Keratinocyte (primary cell): ENCODE results near the gene C8G. TPM values are rescaled to one million over a fixed set of nuclear protein-coding genes. Genes with fewer than 3 reads are reported as not detected.

Source experiments
- DNase-seq: peaks from one replicate; pipeline ENCODE4 v3.0.0-alpha.2; 2011; ENCODE audit warnings: low read depth, missing footprints, low spot score
- FAIRE-seq: peaks from 2 replicates; lab custom pipeline; 2011; peaks lifted over from hg19 to GRCh38; lab: Jason Lieb, UNC
- H2AFZ ChIP-seq: 2 replicates; pipeline ENCODE4 v1.6.0; 2012; ENCODE audit warnings: low read length, control low read depth, inconsistent platforms; ENCODE audit not compliant: control insufficient read depth
- H3K27ac ChIP-seq: 2 replicates; pipeline ENCODE4 v1.5.1; 2011; ENCODE audit warnings: low read length; ENCODE audit not compliant: control insufficient read depth, insufficient read depth
- H3K27me3 ChIP-seq: 3 replicates; pipeline ENCODE4 v1.6.0; 2011; ENCODE audit warnings: low read length; ENCODE audit not compliant: control insufficient read depth, insufficient read depth; ENCODE audit errors: extremely low read depth
- H3K36me3 ChIP-seq, 2 experiments: 2 replicates in 1 of 2; 3 replicates in 1 of 2; pipeline ENCODE4 v1.5.1; 2011; ENCODE audit warnings: low read length in 2 of 2, mild to moderate bottlenecking in 1 of 2; ENCODE audit not compliant: control insufficient read depth in 2 of 2, insufficient read depth in 2 of 2; ENCODE audit errors: extremely low read depth in 1 of 2
- H3K4me1 ChIP-seq: 3 replicates; pipeline ENCODE4 v1.5.1; 2011; ENCODE audit warnings: low read length; ENCODE audit not compliant: control insufficient read depth, insufficient read depth; ENCODE audit errors: extremely low read depth
- H3K4me2 ChIP-seq: 3 replicates; pipeline ENCODE4 v1.6.0; 2011; ENCODE audit warnings: low read depth, low read length; ENCODE audit not compliant: control insufficient read depth, insufficient read depth; ENCODE audit errors: extremely low read depth
- H3K4me3 ChIP-seq, 3 experiments: fragments of 200-600 bp in 1 of 3; sonication (generic) in 1 of 3; 2 replicates in 2 of 3; 3 replicates in 1 of 3; pipeline ENCODE4 v1.5.1; 2011 to 2016; ENCODE audit warnings: low read length in 3 of 3, mild to moderate bottlenecking in 3 of 3, control low read depth in 2 of 3, inconsistent platforms in 1 of 3, low read depth in 1 of 3, mixed read lengths in 1 of 3, mixed run types in 1 of 3, moderate library complexity in 1 of 3; ENCODE audit not compliant: control insufficient read depth in 2 of 3, insufficient read depth in 2 of 3; ENCODE audit errors: extremely low read depth in 1 of 3
- H3K79me2 ChIP-seq: 2 replicates; pipeline ENCODE4 v1.6.0; 2012; ENCODE audit warnings: low read length; ENCODE audit not compliant: control insufficient read depth, insufficient read depth
- H3K9ac ChIP-seq: 3 replicates; pipeline ENCODE4 v1.6.0; 2011; ENCODE audit warnings: low read length; ENCODE audit not compliant: control insufficient read depth, insufficient read depth; ENCODE audit errors: extremely low read depth
- H3K9me1 ChIP-seq: 3 replicates; pipeline ENCODE4 v1.6.0; 2011; ENCODE audit warnings: low read length; ENCODE audit not compliant: control insufficient read depth, insufficient read depth; ENCODE audit errors: extremely low read depth
- H3K9me3 ChIP-seq: 2 replicates; pipeline ENCODE4 v1.5.1; 2012; ENCODE audit warnings: low read depth, low read length; ENCODE audit not compliant: control insufficient read depth
- H4K20me1 ChIP-seq: 3 replicates; pipeline ENCODE4 v1.6.0; 2011; ENCODE audit warnings: low read length; ENCODE audit not compliant: control insufficient read depth, insufficient read depth; ENCODE audit errors: extremely low read depth
- EZH2 ChIP-seq: IDR thresholded peaks from one replicate; pipeline ENCODE4 v1.6.1; 2012; ENCODE audit warnings: inconsistent platforms, mild to moderate bottlenecking, low read length, moderate library complexity
- dilution Hi-C: fragments of 300-500 bp; cut with MboI; formaldehyde crosslinking; loops from one replicate; pipeline ENCODE4 v1.7.0; 2020; ENCODE audit warnings: low sequenced_read_pairs; ENCODE audit not compliant: extremely low pct_ligation_motif_present
- polyA plus RNA-seq, 5 experiments: library from polyadenylated mRNA; depleted of rRNA in 3 of 5; stranded (reverse) in 3 of 5; stranded (forward) in 1 of 5; unstranded in 1 of 5; fragments of >200 nt; gene quantifications; 1 replicate in 1 of 5; 2 replicates in 3 of 5; 3 replicates in 1 of 5; pipeline versions ENCODE4 v1.2.1 to v1.2.3, GENCODE V29; 2011 to 2012; ENCODE audit warnings: missing spikeins in 2 of 5, low read depth in 1 of 5, low replicate concordance in 1 of 5
- TF ChIP-seq, protein P1 (sequence below), 3 experiments: IDR thresholded peaks in 1 of 3; conservative IDR thresholded peaks in 1 of 3; optimal IDR thresholded peaks in 1 of 3; 2 replicates in 2 of 3; 3 replicates in 1 of 3; pipeline versions ENCODE3 to v1.5.1; 2011; ENCODE audit warnings: low read length in 3 of 3, mild to moderate bottlenecking in 3 of 3, moderate library complexity in 2 of 3, control low read depth in 1 of 3, inconsistent platforms in 1 of 3; ENCODE audit not compliant: insufficient read depth in 2 of 3; ENCODE audit errors: extremely low read depth in 1 of 3

The C8G gene
- polyA plus RNA-seq, 1 donor (not counting 4 experiments of a cell fraction or from before 2014, with no cell fraction given) = 0.24 TPM

DNA sequence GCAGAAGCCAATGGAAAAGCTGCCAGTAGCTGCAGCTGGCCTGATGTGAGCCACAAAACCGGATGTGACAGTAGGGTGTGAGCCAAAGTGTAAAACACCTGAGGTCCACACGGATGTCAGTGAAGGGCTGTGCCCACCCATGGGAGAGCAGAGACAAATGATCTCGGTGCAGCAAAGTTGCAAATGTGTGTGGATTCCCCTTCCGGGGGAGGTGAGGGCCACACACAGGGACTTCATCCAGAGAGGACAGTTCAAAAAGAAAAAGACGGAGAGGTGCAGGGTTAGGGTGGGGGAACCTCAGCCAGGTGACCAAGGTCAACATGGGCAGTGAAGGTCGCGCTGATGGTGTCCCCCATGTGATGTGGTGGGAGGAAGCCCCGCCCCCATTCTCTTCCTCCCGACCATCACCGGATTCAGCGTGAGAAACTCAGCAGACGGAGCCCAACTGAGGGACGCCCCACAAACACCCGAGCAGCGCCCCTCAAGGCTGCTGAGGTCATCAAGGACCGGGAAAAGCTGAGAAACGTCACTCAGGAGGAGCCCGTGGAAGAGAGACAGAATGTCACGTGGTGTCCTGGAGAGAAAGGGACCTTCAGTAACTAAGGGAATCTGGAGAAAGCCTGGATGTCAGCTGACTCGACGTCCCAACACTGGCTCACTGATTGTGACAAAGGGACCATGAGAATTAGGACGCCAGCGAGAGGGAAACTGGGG is 20.9 kb downstream of the C8G start:
- no peak for FAIRE-seq
- no peak overlapping the region for H3K27ac ChIP-seq
- H3K79me2 ChIP-seq = no peaks in the 10 kb centered on the region
- no peaks in the 10 kb centered on the region for H3K9me1 ChIP-seq
- TF ChIP-seq, protein P1, sequence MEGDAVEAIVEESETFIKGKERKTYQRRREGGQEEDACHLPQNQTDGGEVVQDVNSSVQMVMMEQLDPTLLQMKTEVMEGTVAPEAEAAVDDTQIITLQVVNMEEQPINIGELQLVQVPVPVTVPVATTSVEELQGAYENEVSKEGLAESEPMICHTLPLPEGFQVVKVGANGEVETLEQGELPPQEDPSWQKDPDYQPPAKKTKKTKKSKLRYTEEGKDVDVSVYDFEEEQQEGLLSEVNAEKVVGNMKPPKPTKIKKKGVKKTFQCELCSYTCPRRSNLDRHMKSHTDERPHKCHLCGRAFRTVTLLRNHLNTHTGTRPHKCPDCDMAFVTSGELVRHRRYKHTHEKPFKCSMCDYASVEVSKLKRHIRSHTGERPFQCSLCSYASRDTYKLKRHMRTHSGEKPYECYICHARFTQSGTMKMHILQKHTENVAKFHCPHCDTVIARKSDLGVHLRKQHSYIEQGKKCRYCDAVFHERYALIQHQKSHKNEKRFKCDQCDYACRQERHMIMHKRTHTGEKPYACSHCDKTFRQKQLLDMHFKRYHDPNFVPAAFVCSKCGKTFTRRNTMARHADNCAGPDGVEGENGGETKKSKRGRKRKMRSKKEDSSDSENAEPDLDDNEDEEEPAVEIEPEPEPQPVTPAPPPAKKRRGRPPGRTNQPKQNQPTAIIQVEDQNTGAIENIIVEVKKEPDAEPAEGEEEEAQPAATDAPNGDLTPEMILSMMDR (optimal IDR thresholded peaks at IDR 0.05 in 1 of 3, IDR thresholded peaks at IDR 0.05 in 1 of 3, conservative IDR thresholded peaks at IDR 0.05 in 1 of 3; ENCODE audit: extremely low read depth in 1 of 3, insufficient read depth in 2 of 3, low read length in 3 of 3) = no peak
- TF ChIP-seq EZH2 = no peak
- H2AFZ ChIP-seq = no peak overlapping the region
- no peak for DNase-seq
- H3K27me3 ChIP-seq = no peaks in the 10 kb centered on the region
- H3K4me2 ChIP-seq = no peak overlapping the region
- H3K4me3 ChIP-seq = no peak overlapping the region
- dilution Hi-C loops = no loop called here
- no peak overlapping the region for H3K9ac ChIP-seq
- H4K20me1 ChIP-seq = no peaks in the 10 kb centered on the region
- no peaks in the 10 kb centered on the region for H3K9me3 ChIP-seq
- H3K36me3 ChIP-seq = no peaks in the 10 kb centered on the region
- H3K4me1 ChIP-seq = peaks cover 8% of the 10 kb centered on the region

DNA sequence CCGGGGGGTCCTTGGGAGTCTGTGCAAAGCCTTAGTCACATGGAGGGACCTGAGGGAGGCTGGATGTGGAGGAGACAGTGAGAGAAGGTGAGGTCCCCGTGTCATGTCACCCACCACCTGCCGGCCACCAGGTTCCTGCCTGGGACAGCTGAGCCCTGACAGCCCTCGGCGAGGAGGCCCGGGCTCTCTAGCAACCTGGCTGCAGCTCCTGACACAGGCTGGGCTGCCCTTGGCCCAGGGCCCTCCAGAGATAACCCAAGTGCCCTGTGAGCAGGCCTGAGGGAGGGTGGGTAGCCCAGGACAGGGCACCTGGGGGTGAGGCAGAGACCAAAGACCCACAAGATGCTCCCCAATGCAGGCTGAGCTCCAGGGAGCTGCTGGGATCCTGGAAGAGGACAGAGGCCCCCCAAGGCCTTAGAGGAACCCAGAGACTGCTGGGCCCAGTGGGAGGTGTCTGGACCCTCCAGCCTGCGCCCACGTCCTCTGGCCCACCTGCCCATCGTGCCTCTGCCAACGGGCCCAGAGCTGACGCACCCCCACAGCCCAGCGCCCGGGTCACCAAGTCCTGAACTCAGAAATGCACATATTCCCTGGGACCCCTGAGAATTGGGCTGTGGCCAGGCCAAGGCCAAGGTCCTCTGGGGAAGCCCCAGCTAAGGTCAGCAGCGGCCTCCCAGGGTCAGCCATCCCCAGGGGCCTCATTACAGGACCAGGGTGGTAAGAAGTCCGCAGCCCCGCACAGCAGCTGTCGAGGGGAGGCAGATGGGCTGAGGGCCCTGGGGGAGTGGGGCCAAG is 23.5 kb downstream of the C8G start:
- Histone ChIP-seq H3K4me2 (no peak overlapping the region), H3K79me2 (no peaks in the 10 kb centered on the region), H3K9me1 (no peaks in the 10 kb centered on the region), H3K36me3 (no peaks in the 10 kb centered on the region), H3K4me1 (peaks cover 8% of the 10 kb centered on the region), H3K9ac (no peak overlapping the region), H2AFZ (no peak overlapping the region), H4K20me1 (no peaks in the 10 kb centered on the region), H3K27ac (no peak overlapping the region), H3K4me3 (no peak overlapping the region), H3K9me3 (no peaks in the 10 kb centered on the region), H3K27me3 (no peaks in the 10 kb centered on the region)
- DNase-seq = no peak
- FAIRE-seq = no peak
- TF ChIP-seq EZH2 = no peak
- TF ChIP-seq, protein P1 (optimal IDR thresholded peaks at IDR 0.05 in 1 of 3, IDR thresholded peaks at IDR 0.05 in 1 of 3, conservative IDR thresholded peaks at IDR 0.05 in 1 of 3; ENCODE audit: extremely low read depth in 1 of 3, insufficient read depth in 2 of 3, low read length in 3 of 3) = no peak
- dilution Hi-C loops = no loop called here
